ENCODE data around the gene CHCHD6. TPM values are rescaled to one million over a fixed set of nuclear protein-coding genes. Genes with fewer than 3 reads are reported as not detected.

CHCHD6 gene
- total RNA-seq, 1 experiment from 2014 or later, result 45.9 TPM

GRCh38 chr3:126935756-126936509 lies 231.9 kb downstream of the CHCHD6 start:
- intact Hi-C loops (cut with micrococcal nuclease; ENCODE audit: unreplicated experiment), result no loop called here
- Mint-ChIP-seq H3K4me1 (ENCODE audit: low read depth, unreplicated experiment) (no peaks in the 10 kb centered on the region), H3K4me3 (ENCODE audit: low read depth, unreplicated experiment) (no peak overlapping the region), H3K9me3 (ENCODE audit: low read depth, unreplicated experiment) (no peaks in the 10 kb centered on the region), H3K36me3 (ENCODE audit: insufficient read depth, unreplicated experiment) (no peaks in the 10 kb centered on the region), H3K27ac (ENCODE audit: unreplicated experiment) (no peak overlapping the region), H3K27me3 (ENCODE audit: unreplicated experiment) (no peaks in the 10 kb centered on the region)
- BruUV-seq (replicated peaks), result no TSS peak
- CTCF ChIA-PET, result interaction anchor here (1.0 kb wide), 1 partner anchor 368 kb away, joined by 10 read pairs; no protein-coding TSS in a partner anchor
- DNase-seq, result no peak
- TF ChIP-seq CTCF (IDR thresholded peaks at IDR 0.05; ENCODE audit: unreplicated experiment), result no peak

GRCh38 chr3:126936853-126937425 lies 232.9 kb downstream of the CHCHD6 start:
- no peak overlapping the region for H3K27ac Mint-ChIP-seq (ENCODE audit: unreplicated experiment)
- TF ChIP-seq CTCF (IDR thresholded peaks at IDR 0.05; ENCODE audit: unreplicated experiment), result no peak
- no peaks in the 10 kb centered on the region for H3K36me3 Mint-ChIP-seq (ENCODE audit: insufficient read depth, unreplicated experiment)
- no peak overlapping the region for H3K4me3 Mint-ChIP-seq (ENCODE audit: low read depth, unreplicated experiment)
- H3K27me3 Mint-ChIP-seq (ENCODE audit: unreplicated experiment), result no peaks in the 10 kb centered on the region
- CTCF ChIA-PET, result no interaction called here
- BruUV-seq (replicated peaks), result no TSS peak
- H3K9me3 Mint-ChIP-seq (ENCODE audit: low read depth, unreplicated experiment), result no peaks in the 10 kb centered on the region
- H3K4me1 Mint-ChIP-seq (ENCODE audit: low read depth, unreplicated experiment), result no peaks in the 10 kb centered on the region
- intact Hi-C loops (cut with micrococcal nuclease; ENCODE audit: unreplicated experiment), result no loop called here
- no peak for DNase-seq

- no TSS peak for BruUV-seq (replicated peaks)
- no peaks in the 10 kb centered on the region for H3K4me1 Mint-ChIP-seq (ENCODE audit: low read depth, unreplicated experiment)
- CTCF ChIA-PET, result no interaction called here
- no peaks in the 10 kb centered on the region for H3K36me3 Mint-ChIP-seq (ENCODE audit: insufficient read depth, unreplicated experiment)
- no peaks in the 10 kb centered on the region for H3K9me3 Mint-ChIP-seq (ENCODE audit: low read depth, unreplicated experiment)
- no peak overlapping the region for H3K27ac Mint-ChIP-seq (ENCODE audit: unreplicated experiment)
- intact Hi-C loops (cut with micrococcal nuclease; ENCODE audit: unreplicated experiment), result no loop called here
- no peak for DNase-seq
- no peak overlapping the region for H3K4me3 Mint-ChIP-seq (ENCODE audit: low read depth, unreplicated experiment)
- no peaks in the 10 kb centered on the region for H3K27me3 Mint-ChIP-seq (ENCODE audit: unreplicated experiment)
- TF ChIP-seq CTCF (IDR thresholded peaks at IDR 0.05; ENCODE audit: unreplicated experiment), result no peak
Observed at GRCh38 chr3:126937533-126937932, 233.5 kb downstream of the CHCHD6 start.

GRCh38 chr3:126937973-126938372 lies 233.9 kb downstream of the CHCHD6 start:
- Mint-ChIP-seq H3K27ac (ENCODE audit: unreplicated experiment) (no peak overlapping the region), H3K9me3 (ENCODE audit: low read depth, unreplicated experiment) (no peaks in the 10 kb centered on the region), H3K4me3 (ENCODE audit: low read depth, unreplicated experiment) (no peak overlapping the region), H3K36me3 (ENCODE audit: insufficient read depth, unreplicated experiment) (no peaks in the 10 kb centered on the region), H3K4me1 (ENCODE audit: low read depth, unreplicated experiment) (no peaks in the 10 kb centered on the region), H3K27me3 (ENCODE audit: unreplicated experiment) (no peaks in the 10 kb centered on the region)
- no peak for DNase-seq
- CTCF ChIA-PET, result interaction anchor here (1.5 kb wide), 1 partner anchor 186 kb away, joined by 3 read pairs; no protein-coding TSS in a partner anchor
- no peak for TF ChIP-seq CTCF (IDR thresholded peaks at IDR 0.05; ENCODE audit: unreplicated experiment)
- no TSS peak for BruUV-seq (replicated peaks)
- intact Hi-C loops (cut with micrococcal nuclease; ENCODE audit: unreplicated experiment), result no loop called here
